Kasumi-1 (cell line): ENCODE results near the gene NFX1.
"Not testable (repeated sequence)": the region's sequence is repeated elsewhere in the genome, so short reads cannot be mapped to it uniquely, and the experiment has no call there.

Source experiments
- DNase-seq, 2 experiments: peaks; one replicate each; lab custom pipeline; 2025; lab: John Stamatoyannopoulos, UW

The NFX1 gene

DNA sequence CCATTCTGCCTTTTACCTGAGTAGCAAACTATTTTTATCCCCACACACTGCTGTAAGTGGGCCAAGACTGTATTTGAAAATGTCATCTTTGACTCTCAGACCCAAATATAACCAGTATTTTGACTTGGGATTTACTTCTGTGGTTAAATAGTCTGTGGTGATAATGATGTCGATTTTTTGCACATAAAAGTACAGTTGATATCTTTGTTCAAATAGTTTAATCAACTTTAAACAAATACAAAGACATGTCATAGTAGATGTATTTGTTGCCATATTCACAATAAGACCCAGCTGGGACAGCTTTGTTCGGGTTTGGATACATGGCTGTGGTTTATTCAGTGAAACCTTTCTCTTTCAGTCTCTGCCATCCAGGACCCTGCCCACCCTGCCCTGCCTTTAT is 20.4 kb downstream of the NFX1 start:
- DNase-seq, result no peak

- no peak for DNase-seq
These were observed 21.6 kb downstream of the NFX1 start for GRCh38 chr9:33311953-33312352.

- peak; percentile 46 to 58 for DNase-seq
These were observed 25.1 kb downstream of the NFX1 start for GRCh38 chr9:33315371-33315770.

GRCh38 chr9:33317136-33317535 is 26.8 kb downstream of the NFX1 start:
- not testable (repeated sequence) for DNase-seq

GRCh38 chr9:33318225-33318624 is 27.9 kb downstream of the NFX1 start:
- DNase-seq, result no peak

DNA sequence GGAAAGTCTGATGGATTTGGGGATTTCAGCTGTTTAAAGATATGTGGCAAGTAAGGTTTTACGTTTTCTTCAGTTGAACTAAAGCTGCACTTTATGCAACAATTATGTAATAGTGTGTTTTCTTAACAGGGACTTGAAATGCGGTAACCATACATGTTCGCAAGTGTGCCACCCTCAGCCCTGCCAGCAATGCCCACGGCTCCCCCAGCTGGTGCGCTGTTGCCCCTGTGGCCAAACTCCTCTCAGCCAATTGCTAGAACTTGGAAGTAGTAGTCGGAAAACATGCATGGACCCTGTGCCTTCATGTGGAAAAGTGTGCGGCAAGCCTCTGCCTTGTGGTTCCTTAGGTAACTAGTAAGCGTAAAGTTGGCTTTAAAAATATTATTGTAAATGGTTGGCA is 28.5 kb downstream of the NFX1 start:
- no peak for DNase-seq

DNA sequence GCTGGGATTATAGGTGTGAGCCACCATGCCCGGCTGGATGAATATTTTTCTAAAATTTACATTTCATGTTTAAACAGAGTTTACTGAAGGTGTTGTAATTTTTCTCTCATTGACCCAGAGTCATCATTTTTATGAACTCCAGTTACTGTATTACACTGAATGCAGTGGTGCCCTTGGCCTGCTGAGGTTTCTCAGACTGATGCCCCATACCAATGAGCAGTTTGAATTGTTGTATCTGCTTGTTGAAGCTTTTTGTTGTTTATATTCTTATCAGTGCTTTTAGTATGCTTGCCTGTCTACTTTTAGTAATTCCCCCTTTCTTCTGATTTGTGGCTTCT is 29.9 kb downstream of the NFX1 start:
- DNase-seq, result no peak

DNA sequence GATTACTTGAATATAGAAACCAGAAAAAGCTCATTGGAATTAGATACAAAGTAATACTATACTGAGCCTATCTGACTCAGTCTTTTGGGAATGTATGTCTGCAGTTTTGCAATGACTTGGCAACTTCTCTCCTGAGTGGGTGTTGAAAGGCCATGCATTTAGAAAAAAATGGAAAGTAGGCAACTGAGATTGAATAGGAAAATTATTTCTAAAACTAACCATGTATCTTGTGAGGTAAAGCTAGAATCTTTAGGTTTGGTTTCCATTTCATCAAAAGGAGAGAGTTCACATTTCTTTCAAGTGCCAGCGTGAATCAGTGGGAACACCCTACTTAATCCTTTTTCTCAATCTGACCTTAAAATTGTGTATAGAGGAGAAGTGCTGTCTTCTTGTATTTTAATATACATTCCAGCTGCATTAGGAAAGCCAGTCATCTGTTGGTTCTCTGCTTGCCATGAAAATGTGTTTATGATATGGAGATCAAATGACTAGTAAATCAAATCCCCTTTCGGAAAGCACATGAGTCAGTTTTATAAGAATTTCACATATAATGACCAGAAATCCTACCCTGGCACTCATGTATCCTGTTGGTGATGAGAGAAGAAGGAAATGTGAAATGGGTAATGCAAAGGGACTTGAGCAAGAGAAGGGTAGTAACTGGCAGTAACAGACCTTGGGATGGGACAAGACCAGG is 30.4 kb downstream of the NFX1 start:
- DNase-seq, result no peak

GRCh38 chr9:33329117-33329563 is 38.8 kb downstream of the NFX1 start:
- DNase-seq, result no peak

DNA sequence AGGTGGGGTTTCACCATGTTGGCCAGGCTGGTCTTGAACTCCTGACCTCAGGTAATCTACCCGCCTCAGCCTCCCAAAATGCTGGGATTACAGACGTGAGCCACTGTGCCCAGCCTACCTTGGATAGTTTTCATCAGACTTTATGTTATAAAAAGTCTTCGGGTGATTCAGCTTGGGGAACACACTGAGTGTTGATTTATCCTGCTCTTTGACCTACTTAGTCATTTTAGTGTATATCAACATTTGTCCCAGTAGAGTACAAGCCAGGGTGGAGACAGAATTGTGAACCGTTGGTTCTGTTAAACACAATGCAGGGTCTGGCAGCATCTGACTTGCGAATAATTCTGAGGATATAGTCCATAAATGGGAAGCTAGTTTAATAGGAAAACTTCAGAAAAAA is 39.7 kb downstream of the NFX1 start:
- no peak for DNase-seq

DNA sequence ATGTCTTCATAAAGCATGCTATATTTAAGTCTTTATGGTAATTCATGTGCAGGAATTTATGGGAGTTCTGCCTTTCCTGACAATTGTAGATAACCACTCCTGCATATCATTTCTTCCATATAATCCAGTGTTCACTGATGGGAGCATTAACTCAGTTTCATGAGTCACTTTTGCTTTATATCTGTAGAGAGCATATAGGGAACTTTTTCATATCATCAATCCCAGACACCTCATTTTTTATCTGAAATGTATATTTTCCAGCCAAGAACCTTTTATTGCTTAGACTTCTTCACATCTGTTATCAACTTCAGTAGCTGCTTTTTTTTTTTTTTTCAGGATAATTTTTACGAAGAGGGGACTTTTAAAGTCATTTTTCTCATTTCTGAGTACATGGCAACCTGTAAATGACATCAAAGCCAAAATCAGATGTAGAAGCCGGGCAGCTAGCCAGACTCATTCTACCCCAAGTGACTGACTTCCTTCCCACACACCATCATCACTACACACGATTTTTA is 41.1 kb downstream of the NFX1 start:
- no peak for DNase-seq

- no peak for DNase-seq
These were observed 41.7 kb downstream of the NFX1 start for GRCh38 chr9:33332011-33332410.

- DNase-seq, result not testable (repeated sequence)
These were observed 42.6 kb downstream of the NFX1 start for GRCh38 chr9:33332956-33333355.

DNA sequence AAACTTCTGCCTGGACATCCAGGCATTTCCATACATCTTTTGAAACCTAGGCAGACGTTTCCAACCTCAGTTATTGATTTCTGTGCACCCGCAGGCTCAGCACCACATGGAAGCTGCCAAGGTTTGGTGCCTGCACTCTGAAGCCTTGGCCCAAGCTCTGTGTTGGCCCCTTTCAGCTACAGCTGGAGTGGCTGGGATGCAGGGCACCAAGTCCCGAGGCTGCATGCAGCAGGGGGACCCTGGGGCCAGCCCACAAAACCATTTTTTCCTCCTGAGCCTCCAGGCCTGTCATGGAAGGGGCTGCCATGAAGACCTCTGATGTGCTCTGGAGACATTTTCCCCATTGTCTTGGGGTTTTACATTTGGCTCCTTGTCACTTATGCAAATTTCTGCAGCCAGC is 49.9 kb downstream of the NFX1 start:
- DNase-seq, result no peak

- DNase-seq, result no peak
These were observed 50.9 kb downstream of the NFX1 start for GRCh38 chr9:33341182-33341581.

DNA sequence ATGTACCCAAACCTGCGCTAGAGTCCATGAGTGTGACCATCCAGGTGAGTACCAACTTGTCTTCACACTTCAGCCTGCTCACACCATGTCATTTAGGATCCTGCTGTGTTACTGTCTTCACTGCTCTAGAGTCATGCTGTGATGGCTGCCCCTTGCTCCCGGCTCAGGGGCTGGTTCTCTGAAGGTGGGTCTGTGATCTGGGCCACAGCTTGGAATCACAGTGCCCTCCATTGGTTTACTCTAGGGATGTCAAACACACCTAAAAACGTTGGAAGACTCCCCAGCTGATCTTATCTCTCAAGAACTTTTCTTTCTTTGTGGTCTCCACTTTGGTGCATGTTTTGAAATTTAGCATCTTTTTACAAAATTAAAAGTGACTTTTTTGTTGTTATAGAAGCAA is 53.8 kb downstream of the NFX1 start:
- no peak for DNase-seq

DNA sequence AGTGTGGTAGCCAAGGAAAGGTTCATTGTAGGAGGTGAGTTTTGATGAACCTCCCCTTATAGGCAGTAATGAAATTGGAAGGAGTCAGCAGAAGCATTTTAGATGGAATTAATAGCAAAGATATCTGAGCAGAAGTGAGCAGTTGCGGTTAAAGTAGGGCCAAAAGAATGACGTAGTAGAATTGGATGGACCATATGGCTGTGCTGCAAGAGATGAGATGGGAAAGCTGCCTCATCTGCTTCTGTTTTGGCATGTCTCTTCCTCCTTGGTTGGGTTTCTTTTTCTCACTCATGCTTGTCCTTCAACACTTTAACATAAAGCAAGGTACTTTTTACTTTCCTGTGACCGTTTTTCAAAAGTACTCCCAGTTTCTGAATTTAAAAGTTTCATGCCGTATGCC is 56.2 kb downstream of the NFX1 start:
- DNase-seq, result no peak

- no peak for DNase-seq
These were observed 58.7 kb downstream of the NFX1 start for GRCh38 chr9:33348998-33349397.

GRCh38 chr9:33349743-33350142 is 59.4 kb downstream of the NFX1 start:
- no peak for DNase-seq

GRCh38 chr9:33350310-33350709 is 60.0 kb downstream of the NFX1 start:
- no peak for DNase-seq

DNA sequence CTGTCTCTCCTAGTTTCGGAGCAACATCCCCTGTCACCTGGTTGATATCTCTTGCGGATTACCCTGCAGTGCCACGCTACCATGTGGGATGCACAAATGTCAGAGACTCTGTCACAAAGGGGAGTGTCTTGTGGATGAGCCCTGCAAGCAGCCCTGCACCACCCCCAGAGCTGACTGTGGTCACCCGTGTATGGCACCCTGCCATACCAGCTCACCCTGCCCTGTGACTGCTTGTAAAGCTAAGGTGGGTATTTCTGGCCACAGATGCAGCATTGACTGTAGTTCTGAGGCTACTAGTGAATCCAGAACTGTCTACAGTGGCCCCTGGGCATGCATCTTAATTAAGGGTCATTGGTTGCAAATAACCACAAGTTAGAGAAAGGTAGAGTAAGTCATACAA is 61.2 kb downstream of the NFX1 start:
- no peak for DNase-seq

GRCh38 chr9:33354651-33355211 is 64.4 kb downstream of the NFX1 start:
- no peak for DNase-seq

DNA sequence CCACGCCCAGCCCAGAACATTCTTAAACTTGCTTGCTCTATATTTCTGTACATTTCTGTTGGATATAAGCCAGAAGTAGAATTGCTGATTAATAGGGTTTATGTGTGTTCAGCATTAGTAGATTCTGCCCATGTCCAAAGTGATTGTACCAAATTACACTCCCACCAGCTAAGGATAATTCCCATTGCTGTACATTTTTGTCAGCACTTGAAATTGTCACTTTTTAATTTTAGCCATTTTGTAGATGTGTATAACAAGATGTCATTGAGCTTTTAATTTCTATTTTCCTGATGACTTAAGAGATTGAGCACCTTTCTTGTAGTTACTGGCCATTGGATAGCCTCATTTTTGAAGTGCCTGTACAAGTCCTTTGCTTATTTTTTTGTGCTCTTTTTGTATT is 65.6 kb downstream of the NFX1 start:
- no peak for DNase-seq

- not testable (repeated sequence) for DNase-seq
These were observed 68.3 kb downstream of the NFX1 start for GRCh38 chr9:33358641-33359040.
